Measurements from ENCODE around the gene CORO2A.
"Not testable (repeated sequence)": the region's sequence is repeated elsewhere in the genome, so short reads cannot be mapped to it uniquely, and the experiment has no call there.

Gene CORO2A

DNA sequence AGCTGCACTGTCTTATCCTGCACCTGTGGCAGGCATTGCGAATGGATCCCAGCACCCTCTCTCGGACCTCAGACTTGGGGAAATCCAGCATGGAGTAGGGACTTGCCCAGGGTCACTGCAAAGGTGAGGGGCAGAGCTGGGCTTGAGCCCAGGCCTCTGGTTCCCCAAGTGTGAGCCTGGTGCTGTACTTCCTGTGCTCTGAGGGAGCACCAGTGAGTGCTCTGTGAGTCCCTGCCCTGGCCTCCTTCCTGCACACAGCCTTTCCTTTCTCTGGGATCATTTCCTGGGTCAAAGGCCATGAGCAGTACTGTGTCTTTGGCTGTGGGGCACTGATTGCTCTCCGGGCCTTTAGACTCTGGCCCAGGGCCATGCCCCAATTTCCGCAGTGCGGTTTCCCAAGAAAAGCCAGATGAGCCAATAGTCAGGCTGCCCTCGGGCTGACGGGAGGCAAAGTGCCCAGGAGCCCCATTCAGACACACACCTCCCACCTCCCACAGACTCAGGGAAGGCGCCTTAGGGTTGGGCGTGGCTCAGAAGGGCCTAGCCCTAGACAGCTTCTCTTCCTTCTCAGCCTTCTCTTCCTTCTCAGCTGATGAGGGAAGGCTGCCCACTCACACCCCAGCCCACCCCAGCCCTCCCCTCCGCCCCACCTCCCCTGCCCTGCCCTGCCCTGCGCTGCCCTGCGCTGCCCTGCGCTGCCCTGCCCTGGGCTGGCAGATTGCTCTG, 50.1 kb downstream of the CORO2A start:
- no peak for DNase-seq (ENCODE audit: low spot score)

- DNase-seq (ENCODE audit: low spot score), result no peak
These were observed 51.9 kb downstream of the CORO2A start for GRCh38 chr9:98140503-98140902.

DNA sequence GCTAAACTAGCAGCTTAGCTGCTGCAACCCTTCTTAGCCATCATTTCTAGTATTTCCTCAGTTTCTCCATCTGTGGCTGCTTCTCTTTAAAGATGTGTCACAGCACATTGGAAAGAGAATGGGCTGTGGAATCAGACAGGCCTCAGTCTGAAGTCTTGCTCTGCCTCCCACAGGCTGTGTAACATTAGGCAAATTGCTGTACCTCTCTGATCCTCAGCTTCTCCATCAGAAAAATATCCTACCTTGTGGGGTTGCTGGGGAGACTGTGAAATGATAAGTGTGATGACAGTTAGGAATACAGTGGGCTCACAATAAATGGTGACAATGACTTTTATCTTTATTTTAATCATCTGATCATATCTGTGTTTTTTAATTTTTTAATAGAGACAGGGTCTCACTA, 55.9 kb downstream of the CORO2A start:
- no peak for DNase-seq (ENCODE audit: low spot score)

- no peak for DNase-seq (ENCODE audit: low spot score)
These were observed 56.5 kb downstream of the CORO2A start for GRCh38 chr9:98135938-98136337.

GRCh38 chr9:98135558-98135934, 56.9 kb downstream of the CORO2A start:
- DNase-seq (ENCODE audit: low spot score), result no peak

- DNase-seq (ENCODE audit: low spot score), result no peak
These were observed 57.5 kb downstream of the CORO2A start for GRCh38 chr9:98134702-98135557.

- no peak for DNase-seq (ENCODE audit: low spot score)
These were observed 59.4 kb downstream of the CORO2A start for GRCh38 chr9:98132806-98133631.

DNA sequence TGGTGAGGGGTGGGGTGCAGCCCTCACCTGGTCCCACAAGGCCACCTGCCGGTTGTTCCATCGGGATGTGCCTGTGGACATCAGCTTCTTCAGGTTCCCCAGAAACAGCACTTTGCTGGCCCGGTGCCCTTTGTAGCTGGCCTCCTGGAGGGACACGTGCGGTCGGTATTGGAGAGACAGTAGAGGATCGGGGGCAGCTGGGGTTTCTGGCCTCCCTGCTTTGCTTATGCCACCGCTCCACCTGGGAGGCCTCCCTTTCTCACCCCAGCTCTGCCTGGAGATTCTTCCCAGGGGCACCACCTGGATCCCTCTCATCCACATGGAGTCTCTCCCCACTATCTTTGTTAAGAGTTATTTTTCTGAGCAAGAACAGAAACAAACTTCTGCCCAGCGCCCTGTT, 60.3 kb downstream of the CORO2A start:
- DNase-seq (ENCODE audit: low spot score), result no peak

- DNase-seq (ENCODE audit: low spot score), result no peak
These were observed 61.7 kb downstream of the CORO2A start for GRCh38 chr9:98130576-98131228.

DNA sequence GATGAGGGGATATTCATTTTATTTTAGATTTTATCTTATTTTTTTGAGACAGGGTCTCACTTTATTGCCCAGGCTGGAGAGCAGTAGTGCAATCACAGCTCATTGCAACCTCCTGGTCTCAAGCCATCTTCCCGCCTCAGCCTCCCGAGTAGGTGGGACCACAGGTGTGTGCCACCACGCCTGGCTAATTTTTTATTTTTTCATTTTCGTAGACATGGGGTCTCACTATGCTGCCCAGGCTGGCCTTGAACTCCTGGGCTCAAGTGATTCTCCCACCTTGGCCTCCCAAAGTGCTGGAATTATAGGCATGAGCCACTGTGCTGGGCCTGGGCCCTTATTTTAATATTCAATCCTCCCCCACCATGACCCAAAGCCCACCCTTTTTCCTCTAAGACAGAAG, 62.4 kb downstream of the CORO2A start:
- DNase-seq (ENCODE audit: low spot score), result not testable (repeated sequence)

- DNase-seq (ENCODE audit: low spot score), result peak; percentile 64
These were observed 63.0 kb downstream of the CORO2A start for GRCh38 chr9:98129451-98129881.

GRCh38 chr9:98128316-98128715, 64.1 kb downstream of the CORO2A start:
- DNase-seq (ENCODE audit: low spot score), result no peak

DNA sequence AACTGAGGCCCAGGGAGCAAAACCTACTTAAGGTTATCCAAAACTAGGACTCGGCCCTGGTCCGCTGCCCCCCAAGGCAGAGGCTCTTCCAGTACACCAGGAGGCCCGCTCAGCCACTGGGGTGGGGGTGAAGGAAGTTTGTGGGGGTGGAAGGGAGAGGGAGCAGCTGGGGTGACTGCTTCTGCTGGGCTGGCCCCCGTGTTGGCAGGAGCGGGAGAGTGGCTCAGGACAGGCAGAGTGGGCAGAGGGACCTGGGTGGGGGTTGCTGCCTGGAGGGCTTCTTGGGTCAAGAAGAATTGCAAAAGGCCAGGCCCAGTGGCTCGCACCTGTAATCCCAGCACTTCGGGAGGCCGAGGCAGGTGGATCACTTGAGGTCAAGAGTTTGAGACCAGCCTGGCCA, 65.2 kb downstream of the CORO2A start:
- no peak for DNase-seq (ENCODE audit: low spot score)

DNA sequence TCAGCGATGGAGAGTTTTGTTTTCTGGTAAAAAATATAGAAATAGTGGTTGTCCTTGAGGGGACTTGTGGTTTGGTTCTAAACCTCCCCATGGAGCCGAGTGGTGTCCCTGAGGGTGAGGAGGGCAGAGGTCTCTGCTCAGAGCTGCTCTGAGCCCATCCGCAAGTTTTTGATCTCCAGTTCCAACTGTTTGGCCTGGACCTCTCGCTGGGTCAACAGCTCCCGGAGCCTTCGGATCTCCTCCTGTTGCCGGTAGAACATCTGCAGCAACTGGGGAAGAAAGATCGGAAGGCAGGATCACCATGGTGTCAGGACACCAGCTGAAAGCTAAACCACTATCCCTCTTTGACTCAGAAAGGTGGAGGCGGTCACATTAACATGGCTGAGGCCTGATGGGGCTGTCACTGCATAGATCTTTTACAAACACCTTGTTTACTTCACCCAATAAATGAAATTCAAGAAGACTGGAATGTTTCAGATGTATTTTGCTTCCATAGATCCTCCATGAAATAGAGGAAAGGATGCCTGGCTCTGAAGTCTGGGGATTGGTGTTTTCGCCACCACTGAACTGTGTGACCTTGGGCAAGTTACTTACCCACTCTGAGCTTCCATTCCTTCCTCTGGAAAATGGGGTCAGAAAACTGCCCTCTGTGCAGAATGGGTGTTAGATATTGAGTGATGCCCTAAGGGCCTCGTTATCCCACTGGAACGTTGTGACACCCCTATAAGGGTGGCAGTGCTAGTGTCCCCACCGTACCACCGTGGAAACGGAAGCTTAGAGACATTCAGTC, 67.6 kb downstream of the CORO2A start:
- DNase-seq (ENCODE audit: low spot score), result no peak

GRCh38 chr9:98124091-98124490, 68.3 kb downstream of the CORO2A start:
- not testable (repeated sequence) for DNase-seq (ENCODE audit: low spot score)

DNA sequence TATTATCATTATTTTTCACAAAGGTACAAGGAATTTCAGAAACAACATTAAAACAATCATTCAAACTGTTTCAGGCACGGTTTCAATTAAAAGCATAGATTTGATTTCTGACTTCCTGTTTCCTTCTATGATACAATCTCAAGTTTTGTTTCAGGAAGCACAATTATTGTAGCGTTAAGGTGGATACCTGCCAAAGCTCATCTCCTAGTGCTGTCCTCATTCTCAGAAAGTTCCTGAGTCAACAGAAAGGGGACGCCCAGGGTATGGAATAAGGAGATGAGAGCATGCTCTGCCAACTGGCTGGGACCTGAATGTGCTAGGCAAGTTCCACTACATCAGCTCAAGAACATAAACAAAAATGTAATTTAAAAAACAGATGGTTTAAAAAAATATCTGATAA, 71.4 kb downstream of the CORO2A start:
- no peak for DNase-seq (ENCODE audit: low spot score)

GRCh38 chr9:98120476-98120875, 72.0 kb downstream of the CORO2A start:
- DNase-seq (ENCODE audit: low spot score), result no peak

- DNase-seq (ENCODE audit: low spot score), result no peak
These were observed 73.5 kb downstream of the CORO2A start, which contains the start of gene TRIM14 for GRCh38 chr9:98118640-98119601. TSS of gene TRIM14 (minus strand) at chr9:98119222. CDS start at chr9:98119188, 34 bp downstream.

GRCh38 chr9:98117984-98118639, 74.3 kb downstream of the CORO2A start:
- no peak for DNase-seq (ENCODE audit: low spot score)

All from pons (tissue), 1 donor.